ENCODE data around the gene ARHGEF9.

GRCh38 chrX:63656871-63657580 lies 128.0 kb downstream of the ARHGEF9 start:
- TF ChIP-seq, protein P1, sequence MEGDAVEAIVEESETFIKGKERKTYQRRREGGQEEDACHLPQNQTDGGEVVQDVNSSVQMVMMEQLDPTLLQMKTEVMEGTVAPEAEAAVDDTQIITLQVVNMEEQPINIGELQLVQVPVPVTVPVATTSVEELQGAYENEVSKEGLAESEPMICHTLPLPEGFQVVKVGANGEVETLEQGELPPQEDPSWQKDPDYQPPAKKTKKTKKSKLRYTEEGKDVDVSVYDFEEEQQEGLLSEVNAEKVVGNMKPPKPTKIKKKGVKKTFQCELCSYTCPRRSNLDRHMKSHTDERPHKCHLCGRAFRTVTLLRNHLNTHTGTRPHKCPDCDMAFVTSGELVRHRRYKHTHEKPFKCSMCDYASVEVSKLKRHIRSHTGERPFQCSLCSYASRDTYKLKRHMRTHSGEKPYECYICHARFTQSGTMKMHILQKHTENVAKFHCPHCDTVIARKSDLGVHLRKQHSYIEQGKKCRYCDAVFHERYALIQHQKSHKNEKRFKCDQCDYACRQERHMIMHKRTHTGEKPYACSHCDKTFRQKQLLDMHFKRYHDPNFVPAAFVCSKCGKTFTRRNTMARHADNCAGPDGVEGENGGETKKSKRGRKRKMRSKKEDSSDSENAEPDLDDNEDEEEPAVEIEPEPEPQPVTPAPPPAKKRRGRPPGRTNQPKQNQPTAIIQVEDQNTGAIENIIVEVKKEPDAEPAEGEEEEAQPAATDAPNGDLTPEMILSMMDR (conservative IDR thresholded peaks at IDR 0.05; ENCODE audit: low read length): no peak
- TF ChIP-seq EZH2phosphoT487 (IDR thresholded peaks at IDR 0.05; ENCODE audit: borderline replicate concordance, low read depth, low read length): no peak

All from OCI-LY7 (cell line).